HepG2 (cell line): Measurements from ENCODE around the gene GLDC. TPM values are rescaled to one million over a fixed set of nuclear protein-coding genes. Genes with fewer than 3 reads are reported as not detected.
A peak's percentile ranks its signal among the peaks of the same experiment; 100 is the strongest.

ENCODE experiments used
- HNF4A ChIP-seq: sonication (generic); formaldehyde crosslinking; IDR thresholded peaks from 2 replicates; pipeline ENCODE4 v1.4.0; 2020; ENCODE audit warnings: missing genetic modification reagents
- ISX ChIP-seq: sonication (generic); formaldehyde crosslinking; conservative IDR thresholded peaks from 2 replicates; pipeline ENCODE4 v1.5.0; 2020; ENCODE audit warnings: missing genetic modification reagents
- KLF13 ChIP-seq: sonication (generic); formaldehyde crosslinking; IDR thresholded peaks from 2 replicates; pipeline ENCODE4 v1.4.0; 2020; ENCODE audit warnings: mild to moderate bottlenecking, missing genetic modification reagents
- MYC ChIP-seq: sonication (generic); formaldehyde crosslinking; IDR thresholded peaks from 2 replicates; pipeline ENCODE4 v1.9.0; 2021; ENCODE audit warnings: missing genetic modification reagents, borderline replicate concordance
- PITX1 ChIP-seq: sonication (generic); formaldehyde crosslinking; IDR thresholded peaks from 2 replicates; pipeline ENCODE4 v1.5.1; 2020; ENCODE audit warnings: mild to moderate bottlenecking, missing genetic modification reagents
- PLRG1 ChIP-seq: fragments of 450-650 bp; conservative IDR thresholded peaks from 2 replicates; pipeline ENCODE4 v1.6.1; 2016
- SALL1 ChIP-seq: sonication (generic); formaldehyde crosslinking; IDR thresholded peaks from 2 replicates; pipeline ENCODE4 v1.8.0; 2022; ENCODE audit warnings: mild to moderate bottlenecking, missing genetic modification reagents
- SIN3A ChIP-seq: IDR thresholded peaks from 2 replicates; pipeline ENCODE4 v1.6.1; 2011; ENCODE audit warnings: low read depth, mild to moderate bottlenecking, control low read depth, low read length, borderline replicate concordance
- SNAI1 ChIP-seq: sonication (generic); formaldehyde crosslinking; IDR thresholded peaks from 2 replicates; pipeline ENCODE4 v1.5.0; 2020; ENCODE audit warnings: mild to moderate bottlenecking, missing genetic modification reagents, borderline replicate concordance
- STAG1 ChIP-seq: sonication (generic); formaldehyde crosslinking; IDR thresholded peaks from 2 replicates; pipeline ENCODE4 v1.4.0; 2020; ENCODE audit warnings: missing genetic modification reagents
- TAF15 ChIP-seq: fragments of 200-400 bp; formaldehyde crosslinking; IDR thresholded peaks from one replicate; pipeline ENCODE4 v1.6.1; 2018; ENCODE audit warnings: mild to moderate bottlenecking, low read depth, low read length; ENCODE audit not compliant: poor library complexity, severe bottlenecking
- ZFP1 ChIP-seq: IDR thresholded peaks from 2 replicates; pipeline ENCODE4 v1.6.1; 2016
- ZNF138 ChIP-seq: sonication (generic); formaldehyde crosslinking; IDR thresholded peaks from 2 replicates; pipeline ENCODE4 v1.5.0; 2020; ENCODE audit warnings: mild to moderate bottlenecking, low read depth, missing genetic modification reagents
- ZNF143 ChIP-seq: sonication (generic); formaldehyde crosslinking; IDR thresholded peaks from 2 replicates; pipeline ENCODE4 v1.4.0; 2020; ENCODE audit warnings: missing genetic modification reagents
- ZNF225 ChIP-seq: sonication (generic); formaldehyde crosslinking; IDR thresholded peaks from 2 replicates; pipeline ENCODE4 v1.4.0; 2020; ENCODE audit warnings: mild to moderate bottlenecking, missing genetic modification reagents
- ZNF431 ChIP-seq: sonication (generic); formaldehyde crosslinking; IDR thresholded peaks from 2 replicates; pipeline ENCODE4 v1.9.0; 2022; ENCODE audit warnings: missing genetic modification reagents, low read depth, mild to moderate bottlenecking, borderline replicate concordance
- ZNF451 ChIP-seq: sonication (generic); formaldehyde crosslinking; IDR thresholded peaks from 2 replicates; pipeline ENCODE4 v1.5.0; 2020; ENCODE audit warnings: mild to moderate bottlenecking, missing genetic modification reagents
- ZZZ3 ChIP-seq: sonication (generic); formaldehyde crosslinking; IDR thresholded peaks from 2 replicates; pipeline ENCODE4 v1.4.0; 2020; ENCODE audit warnings: missing genetic modification reagents, mild to moderate bottlenecking, borderline replicate concordance
- polyA plus RNA-seq, 8 experiments: library from polyadenylated mRNA; depleted of rRNA in 3 of 8; stranded (reverse) in 7 of 8; unstranded in 1 of 8; fragments of >200 nt; fragmentation: Illumina TruSeq in 4 of 8; extraction: Trizol in 4 of 8; gene quantifications; 2 replicates each; pipeline versions ENCODE4 v1.2.1 to v1.2.3, GENCODE V29; 2011 to 2016; ENCODE audit warnings: low read depth in 4 of 8, missing spikeins in 1 of 8, mixed read lengths in 1 of 8; ENCODE audit not compliant: insufficient read depth in 1 of 8
- total RNA-seq, 5 experiments: library from RNA; depleted of rRNA; stranded (reverse); fragments of >200 nt; fragmentation: Illumina TruSeq; extraction: Trizol; gene quantifications; 2 replicates each; pipeline ENCODE4 v1.2.3, GENCODE V29; 2016; ENCODE audit warnings: low read depth in 1 of 5
- TF ChIP-seq, protein P1 (sequence below): sonication (generic); formaldehyde crosslinking; IDR thresholded peaks from 2 replicates; pipeline ENCODE4 v1.5.0; 2020; ENCODE audit warnings: mild to moderate bottlenecking, missing genetic modification reagents, borderline replicate concordance
- TF ChIP-seq, protein P2 (sequence below): sonication (generic); formaldehyde crosslinking; IDR thresholded peaks from 2 replicates; pipeline ENCODE4 v1.4.0; 2020; ENCODE audit warnings: mild to moderate bottlenecking, low read depth, missing genetic modification reagents
- TF ChIP-seq, protein P3 (sequence below): sonication (generic); formaldehyde crosslinking; IDR thresholded peaks from 2 replicates; pipeline ENCODE4 v1.4.0; 2020; ENCODE audit warnings: low read depth, mild to moderate bottlenecking, missing genetic modification reagents
- TF ChIP-seq, protein P4 (sequence below): sonication (generic); formaldehyde crosslinking; conservative IDR thresholded peaks from 2 replicates; pipeline ENCODE4 v1.5.0; 2020; ENCODE audit warnings: missing genetic modification reagents
- TF ChIP-seq, protein P5 (sequence below): IDR thresholded peaks from 2 replicates; pipeline ENCODE4 v1.6.1; 2016; ENCODE audit warnings: mild to moderate bottlenecking, missing biosample characterization, missing genetic modification reagents

The GLDC gene
- total and polyA plus RNA-seq, 2 of the 13 experiments (the other 11 are each of a cell fraction or from before 2014, with no cell fraction given) = 59.3 to 115 TPM

DNA sequence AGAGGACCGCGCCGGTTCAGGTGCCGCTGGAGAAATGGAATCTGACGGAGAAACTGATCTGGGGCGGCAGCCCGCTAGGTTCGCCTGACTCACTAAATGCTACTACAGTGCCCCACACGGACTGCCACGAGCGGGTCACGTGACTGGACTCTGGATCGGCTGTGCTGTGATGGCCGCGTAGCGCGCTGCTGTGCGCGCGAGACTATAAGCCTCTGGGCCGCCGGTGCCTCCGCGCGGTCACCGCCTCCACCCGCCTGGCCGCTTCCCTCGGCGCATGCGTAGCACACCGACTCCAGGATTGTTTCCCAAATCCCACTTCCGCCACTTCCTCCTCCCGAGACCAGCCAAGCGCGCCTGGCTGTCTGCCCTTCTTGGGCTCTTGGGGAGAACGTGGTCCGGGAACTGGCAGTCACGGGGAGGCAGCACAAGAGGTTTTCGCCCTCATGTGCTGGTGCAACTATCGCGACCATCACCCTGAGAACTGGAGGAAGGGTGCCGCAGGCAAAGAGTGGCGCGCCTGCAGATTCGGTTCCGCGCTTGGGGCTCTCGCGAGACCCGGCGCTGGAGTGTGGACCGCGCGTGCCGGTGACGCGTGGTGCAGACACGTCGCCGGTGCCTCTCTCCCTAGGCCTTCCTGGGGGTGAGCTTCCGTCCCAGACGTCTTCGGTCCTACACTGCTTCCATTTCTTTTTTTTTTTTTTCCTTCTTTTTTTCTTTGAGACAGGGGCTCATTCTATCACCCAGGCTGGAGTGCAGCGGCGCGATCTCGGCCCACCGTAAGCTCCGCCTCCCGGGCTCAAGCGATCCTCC is 35.8 kb upstream of the GLDC start (continued):
- TF ChIP-seq, protein P1, sequence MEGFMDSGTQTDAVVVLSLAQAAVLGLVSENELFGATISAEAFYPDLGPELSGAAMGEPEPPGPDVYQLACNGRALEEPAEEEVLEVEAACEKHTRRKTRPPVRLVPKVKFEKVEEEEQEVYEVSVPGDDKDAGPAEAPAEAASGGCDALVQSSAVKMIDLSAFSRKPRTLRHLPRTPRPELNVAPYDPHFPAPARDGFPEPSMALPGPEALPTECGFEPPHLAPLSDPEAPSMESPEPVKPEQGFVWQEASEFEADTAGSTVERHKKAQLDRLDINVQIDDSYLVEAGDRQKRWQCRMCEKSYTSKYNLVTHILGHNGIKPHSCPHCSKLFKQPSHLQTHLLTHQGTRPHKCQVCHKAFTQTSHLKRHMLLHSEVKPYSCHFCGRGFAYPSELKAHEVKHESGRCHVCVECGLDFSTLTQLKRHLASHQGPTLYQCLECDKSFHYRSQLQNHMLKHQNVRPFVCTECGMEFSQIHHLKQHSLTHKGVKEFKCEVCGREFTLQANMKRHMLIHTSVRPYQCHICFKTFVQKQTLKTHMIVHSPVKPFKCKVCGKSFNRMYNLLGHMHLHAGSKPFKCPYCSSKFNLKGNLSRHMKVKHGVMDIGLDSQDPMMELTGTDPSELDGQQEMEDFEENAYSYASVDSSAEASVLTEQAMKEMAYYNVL = peak; percentile 80; the same call in 1 of the 2 replicates
- TF ChIP-seq ZFP1 = no peak
- peak; percentile 99 for TF ChIP-seq SNAI1 (CRISPR knock-in tag)
- TF ChIP-seq STAG1 (CRISPR knock-in tag) = peak; percentile 2; the same call in 1 of the 2 replicates
- no peak for TF ChIP-seq PLRG1
- peak; percentile 86 for TF ChIP-seq SALL1 (CRISPR knock-in tag)
- 0 out of 2 replicates have a peak, but pooled peaks have one; percentile 52 for TF ChIP-seq KLF13 (CRISPR knock-in tag)
- peak; percentile 93; the same call in 1 of the 2 replicates for TF ChIP-seq MYC (CRISPR knock-in tag)
- no peak for TF ChIP-seq ZNF138 (CRISPR knock-in tag)
- TF ChIP-seq, protein P2, sequence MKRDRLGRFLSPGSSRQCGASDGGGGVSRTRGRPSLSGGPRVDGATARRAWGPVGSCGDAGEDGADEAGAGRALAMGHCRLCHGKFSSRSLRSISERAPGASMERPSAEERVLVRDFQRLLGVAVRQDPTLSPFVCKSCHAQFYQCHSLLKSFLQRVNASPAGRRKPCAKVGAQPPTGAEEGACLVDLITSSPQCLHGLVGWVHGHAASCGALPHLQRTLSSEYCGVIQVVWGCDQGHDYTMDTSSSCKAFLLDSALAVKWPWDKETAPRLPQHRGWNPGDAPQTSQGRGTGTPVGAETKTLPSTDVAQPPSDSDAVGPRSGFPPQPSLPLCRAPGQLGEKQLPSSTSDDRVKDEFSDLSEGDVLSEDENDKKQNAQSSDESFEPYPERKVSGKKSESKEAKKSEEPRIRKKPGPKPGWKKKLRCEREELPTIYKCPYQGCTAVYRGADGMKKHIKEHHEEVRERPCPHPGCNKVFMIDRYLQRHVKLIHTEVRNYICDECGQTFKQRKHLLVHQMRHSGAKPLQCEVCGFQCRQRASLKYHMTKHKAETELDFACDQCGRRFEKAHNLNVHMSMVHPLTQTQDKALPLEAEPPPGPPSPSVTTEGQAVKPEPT = no peak; the same call in 1 of the 2 replicates
- peak; percentile 77 for TF ChIP-seq ZNF225
- TF ChIP-seq, protein P3, sequence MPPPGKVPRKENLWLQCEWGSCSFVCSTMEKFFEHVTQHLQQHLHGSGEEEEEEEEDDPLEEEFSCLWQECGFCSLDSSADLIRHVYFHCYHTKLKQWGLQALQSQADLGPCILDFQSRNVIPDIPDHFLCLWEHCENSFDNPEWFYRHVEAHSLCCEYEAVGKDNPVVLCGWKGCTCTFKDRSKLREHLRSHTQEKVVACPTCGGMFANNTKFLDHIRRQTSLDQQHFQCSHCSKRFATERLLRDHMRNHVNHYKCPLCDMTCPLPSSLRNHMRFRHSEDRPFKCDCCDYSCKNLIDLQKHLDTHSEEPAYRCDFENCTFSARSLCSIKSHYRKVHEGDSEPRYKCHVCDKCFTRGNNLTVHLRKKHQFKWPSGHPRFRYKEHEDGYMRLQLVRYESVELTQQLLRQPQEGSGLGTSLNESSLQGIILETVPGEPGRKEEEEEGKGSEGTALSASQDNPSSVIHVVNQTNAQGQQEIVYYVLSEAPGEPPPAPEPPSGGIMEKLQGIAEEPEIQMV (CRISPR knock-in tag) = peak; percentile 58; the same call in 1 of the 2 replicates
- peak; percentile 59; the same call in 1 of the 2 replicates for TF ChIP-seq PITX1 (CRISPR knock-in tag)
- no peak for TF ChIP-seq TAF15
- TF ChIP-seq HNF4A = peak; percentile 80
- no peak for TF ChIP-seq ISX (CRISPR knock-in tag)
- TF ChIP-seq, protein P4, sequence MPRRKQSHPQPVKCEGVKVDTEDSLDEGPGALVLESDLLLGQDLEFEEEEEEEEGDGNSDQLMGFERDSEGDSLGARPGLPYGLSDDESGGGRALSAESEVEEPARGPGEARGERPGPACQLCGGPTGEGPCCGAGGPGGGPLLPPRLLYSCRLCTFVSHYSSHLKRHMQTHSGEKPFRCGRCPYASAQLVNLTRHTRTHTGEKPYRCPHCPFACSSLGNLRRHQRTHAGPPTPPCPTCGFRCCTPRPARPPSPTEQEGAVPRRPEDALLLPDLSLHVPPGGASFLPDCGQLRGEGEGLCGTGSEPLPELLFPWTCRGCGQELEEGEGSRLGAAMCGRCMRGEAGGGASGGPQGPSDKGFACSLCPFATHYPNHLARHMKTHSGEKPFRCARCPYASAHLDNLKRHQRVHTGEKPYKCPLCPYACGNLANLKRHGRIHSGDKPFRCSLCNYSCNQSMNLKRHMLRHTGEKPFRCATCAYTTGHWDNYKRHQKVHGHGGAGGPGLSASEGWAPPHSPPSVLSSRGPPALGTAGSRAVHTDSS (CRISPR knock-in tag) = no peak
- TF ChIP-seq, protein P5, sequence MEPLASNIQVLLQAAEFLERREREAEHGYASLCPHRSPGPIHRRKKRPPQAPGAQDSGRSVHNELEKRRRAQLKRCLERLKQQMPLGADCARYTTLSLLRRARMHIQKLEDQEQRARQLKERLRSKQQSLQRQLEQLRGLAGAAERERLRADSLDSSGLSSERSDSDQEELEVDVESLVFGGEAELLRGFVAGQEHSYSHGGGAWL (CRISPR knock-in tag) = peak; percentile 59; the same call in 1 of the 2 replicates
- no peak; the same call in 1 of the 2 replicates for TF ChIP-seq ZNF431 (CRISPR knock-in tag)
- no peak for TF ChIP-seq ZZZ3 (CRISPR knock-in tag)
- TF ChIP-seq SIN3A = peak; percentile 58; the same call in 1 of the 2 replicates
- TF ChIP-seq ZNF143 = no peak
- peak; percentile 95 for TF ChIP-seq ZNF451
